ENCODE measurements around the gene TMBIM6.

Gene TMBIM6

DNA sequence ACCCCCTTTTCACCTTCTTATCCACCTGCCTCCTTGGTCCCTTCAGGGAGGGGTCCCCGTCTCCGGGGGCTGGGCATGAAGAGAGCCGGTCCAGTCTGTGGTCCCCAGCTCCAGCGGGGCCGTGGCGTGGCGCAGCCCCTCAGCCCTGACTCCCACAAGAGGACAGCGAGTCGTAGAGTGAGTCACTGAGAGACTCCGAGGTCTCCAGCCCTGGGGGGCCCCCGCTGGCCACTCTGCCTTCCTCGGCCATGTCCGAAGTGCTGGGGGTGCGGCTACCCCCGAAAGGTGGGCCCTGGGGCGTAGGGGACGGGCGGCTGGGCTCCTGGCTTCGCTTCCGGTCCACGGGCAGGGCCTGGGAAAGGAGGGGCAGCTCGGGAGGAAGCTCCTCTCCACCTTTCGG, 50.3 kb downstream of the TMBIM6 start:
- no peak for DNase-seq (ENCODE audit: low spot score in 2 of 2)
- in situ Hi-C loops (cut with MboI; ENCODE audit: low sequenced_read_pairs): no loop called here
- H3K4me1 ChIP-seq: no peaks in the 10 kb centered on the region
- peaks cover 3% of the 10 kb centered on the region; the same call in 1 of the 2 replicates for H3K36me3 ChIP-seq (replicated peaks)
- H3K4me3 ChIP-seq: no peak overlapping the region
- no peaks in the 10 kb centered on the region for H3K27me3 ChIP-seq (ENCODE audit: low read depth)
- no peaks in the 10 kb centered on the region for H3K9me3 ChIP-seq

DNA sequence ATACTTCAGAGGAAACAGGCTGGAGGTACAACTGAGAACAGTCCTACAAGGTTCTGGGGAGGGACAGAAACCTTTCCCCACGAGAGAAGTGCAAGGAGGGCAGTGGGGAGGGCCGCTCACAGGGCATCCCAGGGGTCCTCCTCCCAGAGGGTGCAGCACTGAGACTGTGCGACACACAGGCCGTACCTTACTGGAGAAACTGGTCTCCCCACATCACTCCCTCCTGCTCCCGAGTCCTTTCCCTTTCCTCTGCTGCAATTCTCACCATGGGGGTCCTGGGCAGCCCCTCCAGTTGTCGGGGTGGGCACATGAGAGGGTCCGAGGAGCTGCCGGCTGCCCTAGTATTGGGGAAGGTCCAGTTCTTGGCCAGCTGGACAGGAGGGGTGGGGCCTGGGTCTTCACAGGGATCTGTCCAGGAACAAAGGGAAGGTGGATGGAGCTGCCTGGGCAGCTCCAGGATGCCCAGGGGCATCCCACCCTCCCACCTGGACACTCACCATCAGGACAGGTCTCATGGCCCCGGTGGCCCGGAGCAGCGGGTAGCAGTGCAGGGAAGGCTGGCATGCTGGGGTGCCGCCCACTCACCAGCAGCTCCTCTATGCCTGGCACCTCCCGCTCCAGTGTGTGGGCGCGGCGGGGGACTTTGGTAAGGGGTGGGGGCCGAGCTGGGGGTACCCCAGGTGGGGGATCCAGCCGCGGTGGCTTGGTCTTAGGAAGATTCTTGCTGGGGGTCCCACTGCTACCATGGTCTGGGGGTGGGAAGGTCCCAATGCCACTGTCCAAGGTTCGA, 51.0 kb downstream of the TMBIM6 start:
- H3K36me3 ChIP-seq (replicated peaks): peaks cover 3% of the 10 kb centered on the region; the same call in 1 of the 2 replicates
- no peak overlapping the region for H3K4me3 ChIP-seq
- no peak for DNase-seq (ENCODE audit: low spot score in 2 of 2)
- in situ Hi-C loops (cut with MboI; ENCODE audit: low sequenced_read_pairs): no loop called here
- H3K27me3 ChIP-seq (ENCODE audit: low read depth): no peaks in the 10 kb centered on the region
- H3K4me1 ChIP-seq: no peaks in the 10 kb centered on the region
- no peaks in the 10 kb centered on the region for H3K9me3 ChIP-seq

GRCh38 chr12:49792976-49793580, 51.7 kb downstream of the TMBIM6 start:
- Histone ChIP-seq H3K9me3 (no peaks in the 10 kb centered on the region), H3K4me1 (no peaks in the 10 kb centered on the region), H3K27me3 (ENCODE audit: low read depth) (no peaks in the 10 kb centered on the region), H3K4me3 (no peak overlapping the region), H3K36me3 (replicated peaks) (no peaks in the 10 kb centered on the region; the same call in 1 of the 2 replicates)
- in situ Hi-C loops (cut with MboI; ENCODE audit: low sequenced_read_pairs): no loop called here
- DNase-seq (ENCODE audit: low spot score in 2 of 2): no peak

DNA sequence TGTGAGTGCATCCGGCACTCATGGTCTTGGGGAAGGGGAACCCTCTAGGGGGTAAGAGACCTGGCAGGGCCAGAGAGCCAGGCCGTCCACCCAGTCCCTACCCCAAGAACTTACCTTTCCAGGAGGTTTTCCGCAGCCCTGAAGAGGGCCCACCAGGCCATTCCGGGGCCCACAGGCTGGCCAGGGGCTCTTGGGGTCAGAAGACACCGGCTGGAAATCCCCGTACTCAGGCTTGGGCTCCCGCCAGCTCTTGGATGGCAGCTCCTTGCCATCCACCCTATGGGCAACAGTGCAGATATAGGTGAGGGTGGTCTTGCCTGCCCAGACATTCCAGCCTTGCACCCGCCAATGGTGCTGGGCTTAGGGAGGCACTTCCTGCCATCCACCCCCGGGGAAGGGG, 52.3 kb downstream of the TMBIM6 start:
- Histone ChIP-seq H3K4me1 (no peaks in the 10 kb centered on the region), H3K4me3 (no peak overlapping the region), H3K9me3 (no peaks in the 10 kb centered on the region), H3K27me3 (ENCODE audit: low read depth) (no peaks in the 10 kb centered on the region), H3K36me3 (replicated peaks) (no peaks in the 10 kb centered on the region; the same call in 1 of the 2 replicates)
- DNase-seq (ENCODE audit: low spot score in 2 of 2): no peak
- in situ Hi-C loops (cut with MboI; ENCODE audit: low sequenced_read_pairs): no loop called here

DNA sequence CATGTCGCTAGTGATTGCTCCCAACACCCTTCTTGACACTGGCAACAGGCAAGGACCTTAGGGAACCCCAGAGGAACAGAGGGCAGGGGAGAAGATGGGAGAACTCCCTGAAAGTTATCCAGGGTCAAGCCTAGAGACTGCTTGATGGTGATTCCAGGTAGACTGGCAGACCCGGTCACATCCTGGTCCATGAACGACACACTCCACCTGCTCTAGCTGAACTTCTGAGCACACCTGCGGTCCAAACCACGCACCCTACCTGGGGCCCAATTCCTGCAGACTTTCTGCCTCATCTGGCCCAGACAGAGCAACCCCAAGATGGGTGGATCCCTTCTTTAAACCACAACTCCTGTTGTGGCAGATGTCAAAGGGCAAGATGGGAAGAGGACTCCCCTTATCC, 52.7 kb downstream of the TMBIM6 start:
- no peak for DNase-seq (ENCODE audit: low spot score in 2 of 2)
- no peaks in the 10 kb centered on the region for H3K27me3 ChIP-seq (ENCODE audit: low read depth)
- H3K9me3 ChIP-seq: no peaks in the 10 kb centered on the region
- in situ Hi-C loops (cut with MboI; ENCODE audit: low sequenced_read_pairs): no loop called here
- H3K4me3 ChIP-seq: no peak overlapping the region
- no peaks in the 10 kb centered on the region for H3K4me1 ChIP-seq
- H3K36me3 ChIP-seq (replicated peaks): no peaks in the 10 kb centered on the region; the same call in 1 of the 2 replicates

DNA sequence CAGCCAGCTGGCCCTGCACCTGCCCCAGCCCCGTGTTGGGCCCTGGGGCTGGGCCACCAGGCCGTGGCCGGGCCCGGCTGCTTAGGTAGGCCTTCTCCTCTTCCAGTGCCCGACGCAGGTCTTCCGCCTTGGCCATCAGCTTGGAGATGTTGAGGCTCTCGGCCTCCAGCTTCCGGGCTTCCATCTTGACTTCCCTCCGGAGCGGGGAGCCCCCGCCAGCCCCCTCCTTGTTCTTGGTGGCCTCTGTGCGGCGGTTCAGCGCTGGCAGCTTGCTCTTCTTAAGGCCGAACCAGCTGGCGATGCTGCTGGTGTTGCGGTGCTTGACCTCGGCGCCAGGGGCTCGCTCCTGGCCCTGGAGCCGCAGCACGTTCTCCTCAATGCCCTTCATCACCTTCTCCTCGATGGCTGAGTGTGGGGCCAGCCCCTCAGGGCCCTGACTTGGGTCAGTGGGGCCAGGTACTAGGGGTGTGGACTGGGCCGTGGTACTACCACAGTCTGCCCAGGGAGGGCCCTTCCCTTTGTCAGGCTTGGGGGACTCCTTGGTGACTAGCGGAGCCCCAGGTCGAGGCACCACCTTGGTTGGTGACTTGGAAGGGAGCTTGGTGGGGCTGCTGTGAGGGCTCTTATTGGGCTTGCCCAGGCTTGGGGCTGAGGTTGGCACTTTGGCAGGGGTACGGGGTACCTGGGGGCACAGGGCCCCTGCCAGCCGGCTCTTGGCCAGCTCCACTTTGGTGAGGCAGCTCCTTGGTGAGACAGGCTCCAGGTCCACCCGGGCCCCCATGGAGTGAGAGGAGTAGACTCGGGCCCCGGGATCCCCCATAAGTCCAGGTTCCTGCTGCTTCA, 53.7 kb downstream of the TMBIM6 start:
- no peaks in the 10 kb centered on the region for H3K4me1 ChIP-seq
- no peak overlapping the region for H3K4me3 ChIP-seq
- in situ Hi-C loops (cut with MboI; ENCODE audit: low sequenced_read_pairs): no loop called here
- no peaks in the 10 kb centered on the region for H3K27me3 ChIP-seq (ENCODE audit: low read depth)
- H3K9me3 ChIP-seq: no peaks in the 10 kb centered on the region
- H3K36me3 ChIP-seq (replicated peaks): peaks cover under 1% of the 10 kb centered on the region; the same call in 1 of the 2 replicates
- DNase-seq (ENCODE audit: low spot score in 2 of 2): no peak

DNA sequence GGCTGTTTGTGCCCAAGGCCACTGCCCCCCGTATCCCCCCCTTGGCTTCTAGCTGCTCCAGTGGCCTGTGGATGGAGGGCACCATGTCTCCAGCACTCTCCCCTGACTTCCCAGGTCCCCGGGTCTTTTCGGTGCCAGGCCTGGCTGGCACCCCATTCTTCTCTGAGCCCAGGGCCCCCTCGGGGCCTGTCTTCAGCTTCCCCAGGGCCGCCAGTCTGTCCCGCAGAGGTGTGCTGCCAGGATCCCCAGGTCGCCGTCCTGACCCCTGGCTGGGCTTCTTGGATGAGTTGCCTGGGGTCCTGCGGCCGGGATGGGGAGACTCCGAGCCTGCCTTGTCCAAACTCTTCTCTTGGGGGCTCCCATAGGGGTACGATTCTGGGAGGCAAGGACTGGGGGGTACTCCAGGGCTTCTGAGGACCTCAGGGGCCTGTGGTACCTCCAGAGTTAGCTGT, 54.3 kb downstream of the TMBIM6 start:
- H3K4me3 ChIP-seq: no peak overlapping the region
- no peaks in the 10 kb centered on the region for H3K9me3 ChIP-seq
- H3K4me1 ChIP-seq: no peaks in the 10 kb centered on the region
- in situ Hi-C loops (cut with MboI; ENCODE audit: low sequenced_read_pairs): no loop called here
- no peaks in the 10 kb centered on the region for H3K27me3 ChIP-seq (ENCODE audit: low read depth)
- peaks cover 2% of the 10 kb centered on the region; the same call in 1 of the 2 replicates for H3K36me3 ChIP-seq (replicated peaks)
- no peak for DNase-seq (ENCODE audit: low spot score in 2 of 2)

- Histone ChIP-seq H3K4me1 (no peaks in the 10 kb centered on the region), H3K4me3 (no peak overlapping the region), H3K27me3 (ENCODE audit: low read depth) (no peaks in the 10 kb centered on the region), H3K36me3 (replicated peaks) (peaks cover 2% of the 10 kb centered on the region; the same call in 1 of the 2 replicates), H3K9me3 (no peaks in the 10 kb centered on the region)
- DNase-seq (ENCODE audit: low spot score in 2 of 2): no peak
- in situ Hi-C loops (cut with MboI; ENCODE audit: low sequenced_read_pairs): no loop called here
Measured at GRCh38 chr12:49796155-49796554, 54.8 kb downstream of the TMBIM6 start.

GRCh38 chr12:49796606-49797448, 55.5 kb downstream of the TMBIM6 start:
- no peaks in the 10 kb centered on the region for H3K9me3 ChIP-seq
- no peaks in the 10 kb centered on the region for H3K4me1 ChIP-seq
- in situ Hi-C loops (cut with MboI; ENCODE audit: low sequenced_read_pairs): no loop called here
- no peaks in the 10 kb centered on the region for H3K27me3 ChIP-seq (ENCODE audit: low read depth)
- H3K36me3 ChIP-seq (replicated peaks): peaks cover 2% of the 10 kb centered on the region; the same call in 1 of the 2 replicates
- no peak for DNase-seq (ENCODE audit: low spot score in 2 of 2)
- H3K4me3 ChIP-seq: no peak overlapping the region

GRCh38 chr12:49797449-49797776, 56.1 kb downstream of the TMBIM6 start:
- no peaks in the 10 kb centered on the region for H3K4me1 ChIP-seq
- in situ Hi-C loops (cut with MboI; ENCODE audit: low sequenced_read_pairs): no loop called here
- peaks cover 2% of the 10 kb centered on the region; the same call in 1 of the 2 replicates for H3K36me3 ChIP-seq (replicated peaks)
- no peaks in the 10 kb centered on the region for H3K9me3 ChIP-seq
- H3K27me3 ChIP-seq (ENCODE audit: low read depth): no peaks in the 10 kb centered on the region
- DNase-seq (ENCODE audit: low spot score in 2 of 2): no peak
- H3K4me3 ChIP-seq: no peak overlapping the region

- Histone ChIP-seq H3K9me3 (no peaks in the 10 kb centered on the region), H3K4me1 (no peaks in the 10 kb centered on the region), H3K36me3 (replicated peaks) (peaks cover 2% of the 10 kb centered on the region; the same call in 1 of the 2 replicates), H3K4me3 (no peak overlapping the region), H3K27me3 (ENCODE audit: low read depth) (no peaks in the 10 kb centered on the region)
- in situ Hi-C loops (cut with MboI; ENCODE audit: low sequenced_read_pairs): no loop called here
- no peak for DNase-seq (ENCODE audit: low spot score in 2 of 2)
Measured at GRCh38 chr12:49798248-49798647, 56.9 kb downstream of the TMBIM6 start.

DNA sequence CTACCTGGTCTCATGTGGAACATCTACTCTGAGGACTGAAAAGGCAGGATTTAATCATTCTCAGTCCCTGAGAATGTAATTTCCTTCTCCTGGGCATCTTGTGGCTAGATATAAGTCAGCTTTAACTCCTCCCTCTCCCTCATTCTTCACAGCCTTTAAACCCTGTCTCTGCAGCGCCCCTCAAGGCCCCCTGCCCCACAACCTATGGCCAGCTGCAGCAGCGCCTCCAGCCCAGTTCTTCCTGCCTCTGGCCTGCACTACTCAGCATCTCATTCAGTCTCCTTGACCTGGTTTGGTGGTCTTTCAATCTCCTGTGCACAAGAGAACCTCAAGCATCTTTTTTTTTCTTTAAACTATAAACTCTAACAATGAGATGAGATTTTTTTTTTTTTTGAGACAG, 57.6 kb downstream of the TMBIM6 start:
- H3K27me3 ChIP-seq (ENCODE audit: low read depth): no peaks in the 10 kb centered on the region
- no peaks in the 10 kb centered on the region for H3K4me1 ChIP-seq
- no peaks in the 10 kb centered on the region for H3K9me3 ChIP-seq
- peaks cover 2% of the 10 kb centered on the region for H3K36me3 ChIP-seq (replicated peaks)
- in situ Hi-C loops (cut with MboI; ENCODE audit: low sequenced_read_pairs): no loop called here
- no peak for DNase-seq (ENCODE audit: low spot score in 2 of 2)
- H3K4me3 ChIP-seq: no peak overlapping the region
